Stimulated activated naive CD4-positive, alpha-beta T cell (primary cell): Measurements from ENCODE around the gene PROX2.

ENCODE experiments used
- DNase-seq, 6 experiments: peaks; one replicate each; lab custom pipeline; 2025; lab: John Stamatoyannopoulos, UW

PROX2 gene

DNA sequence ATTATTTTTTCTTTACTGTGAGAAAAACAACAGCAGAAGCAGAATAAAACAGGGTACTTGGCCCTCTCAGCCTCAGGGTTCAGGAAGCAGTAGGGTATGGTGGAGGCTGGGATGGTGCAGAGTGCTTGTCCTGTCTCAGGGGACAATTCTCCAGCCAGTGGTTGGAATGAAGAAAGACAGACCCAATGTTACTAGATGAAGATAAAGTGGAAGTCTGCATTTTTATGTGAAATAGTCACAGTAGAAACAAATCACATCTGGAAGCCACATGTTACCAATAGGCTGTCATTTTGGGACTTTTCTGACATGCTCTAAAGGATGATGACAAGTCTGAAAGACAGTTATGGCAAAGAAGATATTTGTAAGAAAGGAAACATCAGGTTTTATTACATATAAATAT lies 32.3 kb downstream of the PROX2 start:
- no peak for DNase-seq

DNA sequence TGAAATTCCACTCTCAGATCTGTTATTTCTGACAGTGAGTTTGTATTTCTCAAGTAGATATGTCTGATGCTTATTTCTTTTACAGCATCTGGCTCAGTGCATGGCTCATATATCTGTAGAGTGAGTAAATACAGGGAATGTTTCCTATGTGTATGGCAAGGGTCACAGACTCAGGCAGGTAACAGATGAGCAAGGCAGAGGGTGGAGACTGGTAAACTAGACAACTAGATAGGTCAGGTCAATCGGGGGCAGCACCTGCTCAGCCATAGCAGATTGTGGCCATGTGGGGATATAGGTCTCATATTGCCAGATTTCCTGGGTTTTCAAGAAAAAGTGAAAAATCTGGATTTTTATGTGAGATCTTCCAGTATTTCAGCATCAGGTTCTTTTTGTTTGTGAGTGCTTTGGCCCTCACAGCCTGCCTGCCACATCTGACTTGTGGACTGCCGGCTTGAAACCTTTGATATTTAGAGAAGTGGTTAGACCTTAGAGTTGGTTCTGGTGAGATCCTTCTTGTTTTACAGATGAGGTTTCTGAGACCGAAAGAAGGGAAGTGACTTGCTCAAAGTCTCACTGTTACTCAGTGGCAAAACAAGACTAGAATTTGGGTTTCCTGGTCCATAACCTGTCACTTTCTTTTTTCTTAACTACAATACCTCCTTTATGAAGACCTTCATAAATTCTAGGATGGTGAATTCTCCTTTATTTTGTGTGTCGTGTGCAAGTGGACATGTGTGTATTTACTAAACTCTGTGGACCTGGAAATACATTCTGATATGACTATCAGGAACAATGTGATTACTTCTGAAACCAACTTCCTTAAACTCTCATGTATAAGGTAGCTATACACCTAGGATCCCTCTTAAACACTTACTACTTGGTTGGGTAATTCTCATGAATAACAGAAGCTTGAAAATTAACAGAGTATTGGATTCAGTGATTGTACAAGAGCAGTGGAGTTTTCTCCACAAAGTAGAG lies 34.4 kb downstream of the PROX2 start:
- DNase-seq, result peak in 2 of 6 experiments; percentile 11 to 23

DNA sequence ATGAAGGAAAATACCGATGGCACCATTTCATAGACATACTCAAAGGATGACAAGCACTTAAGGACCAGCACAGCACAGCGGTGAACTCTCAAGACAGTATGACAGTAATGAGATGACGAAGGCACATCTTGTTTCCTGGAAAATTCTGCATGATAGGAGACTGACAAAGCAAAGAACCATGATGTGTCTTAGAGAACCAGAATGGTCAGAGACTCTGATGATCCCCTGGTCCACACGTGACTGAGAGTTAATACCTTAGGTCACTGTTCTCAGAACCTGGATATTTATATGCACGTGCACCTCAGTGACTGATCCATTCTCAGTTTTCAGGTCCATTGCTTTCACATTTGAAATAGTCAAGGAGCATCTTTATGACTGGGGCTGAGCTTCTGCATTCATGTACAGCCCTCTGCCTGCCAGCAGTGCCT lies 35.3 kb downstream of the PROX2 start:
- DNase-seq, result no peak

DNA sequence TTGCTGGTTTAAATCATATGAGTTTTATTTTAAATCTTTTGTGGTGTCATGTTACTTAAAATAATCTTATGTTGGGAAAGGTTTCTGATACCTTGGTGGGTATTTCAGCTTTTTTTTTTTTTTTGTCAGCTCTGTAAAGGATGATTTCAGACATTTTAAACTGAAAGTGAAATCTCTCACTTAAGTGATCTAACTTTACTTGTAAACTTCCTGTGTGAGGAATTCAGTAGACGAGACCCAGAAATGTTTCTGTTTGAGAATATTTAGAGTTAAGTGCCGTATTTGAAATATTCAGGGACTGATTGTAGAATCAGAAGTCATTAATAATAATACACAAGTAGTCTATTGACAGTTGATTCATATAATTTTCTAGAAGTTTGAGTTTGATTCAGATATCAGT lies 37.8 kb downstream of the PROX2 start:
- DNase-seq, result peak in 3 of 6 experiments; percentile 46 to 60 (median 50)

DNA sequence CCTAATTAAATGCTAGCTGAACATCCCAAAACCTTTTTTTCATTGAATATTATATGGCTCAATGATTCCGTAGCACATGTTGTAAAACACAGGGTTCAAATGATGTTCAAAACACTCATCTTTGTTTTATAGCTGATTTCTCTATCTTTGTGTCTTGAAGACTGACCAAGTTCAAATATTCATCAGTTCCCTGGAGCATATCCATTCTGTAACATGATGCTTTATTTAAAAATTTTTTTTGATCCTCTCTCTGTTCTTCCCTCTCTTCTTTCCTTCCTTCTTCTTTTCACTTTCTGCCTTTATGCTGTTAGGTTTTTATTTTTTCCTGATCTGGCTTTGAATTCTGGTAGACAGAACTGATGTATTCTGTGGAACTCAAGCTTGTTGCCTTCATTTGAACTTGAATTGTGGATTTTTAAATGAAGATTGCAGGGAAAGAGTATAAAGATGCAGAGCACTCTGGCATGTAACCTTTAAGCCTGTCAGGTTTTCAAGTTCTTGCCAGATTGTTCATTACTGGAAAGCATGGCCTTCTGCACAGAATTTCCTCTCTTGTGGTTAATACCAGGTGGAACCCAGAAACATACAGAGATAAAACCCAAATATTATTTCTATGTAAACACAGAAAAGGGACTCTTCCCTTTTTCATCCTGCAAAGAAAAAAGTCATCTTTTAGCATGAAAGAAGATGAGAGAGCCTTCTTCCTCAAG lies 39.5 kb downstream of the PROX2 start:
- DNase-seq, result peak in 1 of 6 experiments; percentile 2

DNA sequence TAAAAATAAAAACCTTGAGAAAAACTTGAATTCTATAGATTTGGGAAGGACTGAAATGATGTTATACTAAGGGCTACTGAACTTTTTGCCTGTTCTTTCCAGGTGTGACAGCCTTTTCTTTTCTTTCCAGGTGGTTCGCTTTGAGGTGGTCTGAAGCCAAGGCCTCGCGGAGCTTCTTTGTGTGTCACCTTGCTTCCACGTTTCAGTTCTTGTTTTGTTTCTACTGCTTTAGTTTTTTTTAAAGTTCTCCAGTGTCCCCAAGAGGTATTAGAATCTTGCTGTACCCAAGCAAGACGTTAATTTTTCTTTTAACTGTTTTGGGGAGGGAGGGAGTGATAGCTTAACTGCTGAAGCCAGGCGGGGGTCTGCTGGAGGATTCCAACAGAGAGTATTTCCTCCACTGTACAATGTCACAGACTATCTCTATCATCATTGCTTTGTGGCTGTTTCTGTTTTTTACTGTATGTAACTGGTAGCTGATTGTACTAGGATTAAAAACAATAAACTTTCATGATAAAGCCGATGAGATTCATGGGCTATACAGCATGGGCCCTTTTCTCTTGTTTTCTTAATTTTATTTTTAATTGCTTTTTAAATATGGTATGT lies 40.2 kb downstream of the PROX2 start:
- peak in 2 of 6 experiments; percentile 19 to 32 for DNase-seq

DNA sequence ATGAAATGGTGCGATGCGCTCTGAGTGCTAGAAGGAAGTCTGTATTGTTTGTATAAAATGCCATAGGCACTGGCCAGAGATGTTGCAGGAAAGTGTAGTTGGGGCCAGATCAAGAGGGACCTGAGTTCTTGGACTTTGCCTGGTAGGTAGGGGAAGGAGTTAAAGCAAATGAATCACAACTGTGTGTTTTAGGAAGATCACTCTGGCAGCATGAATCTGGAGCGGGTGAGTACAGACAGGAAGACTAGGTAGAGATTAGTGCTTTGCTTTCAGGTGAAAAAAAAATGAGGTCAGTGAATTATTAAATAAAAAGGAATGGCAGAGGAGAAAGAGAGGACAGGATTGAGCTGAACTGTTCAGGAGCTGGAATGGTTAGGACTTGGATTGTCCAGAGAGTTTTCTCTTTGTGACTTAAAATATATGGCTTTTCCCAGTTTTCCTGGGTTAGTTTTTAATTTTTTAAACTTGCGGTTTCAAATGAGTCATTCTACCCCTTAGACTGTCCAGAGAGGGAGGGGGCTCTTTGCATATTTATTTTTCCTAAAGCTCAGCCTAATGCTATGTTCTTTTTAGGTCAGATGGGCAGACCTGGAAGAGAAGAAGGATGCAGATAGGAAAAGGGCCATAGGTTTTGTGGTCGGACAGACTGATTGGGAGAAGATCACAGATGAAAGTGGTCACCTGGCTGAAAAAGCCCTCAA lies 41.1 kb downstream of the PROX2 start:
- no peak for DNase-seq

DNA sequence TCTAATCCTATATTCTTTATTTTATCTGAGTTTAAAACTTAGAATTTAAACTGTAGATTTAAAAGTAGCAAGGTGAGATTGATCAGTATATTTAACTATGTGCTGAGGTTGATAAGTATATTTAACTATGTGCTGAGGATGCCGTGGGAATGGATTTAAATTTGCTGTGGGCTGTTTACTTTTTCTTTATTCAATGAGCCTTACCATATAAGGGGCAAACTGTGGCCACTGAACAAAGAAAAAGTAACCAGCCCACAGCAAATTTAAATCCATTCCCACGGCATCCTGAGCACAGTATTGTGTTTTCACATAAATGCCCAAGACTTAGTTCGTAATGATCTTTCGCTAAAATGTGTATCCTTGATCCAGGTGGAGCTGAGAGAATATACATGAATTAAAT lies 43.1 kb downstream of the PROX2 start:
- DNase-seq, result no peak

DNA sequence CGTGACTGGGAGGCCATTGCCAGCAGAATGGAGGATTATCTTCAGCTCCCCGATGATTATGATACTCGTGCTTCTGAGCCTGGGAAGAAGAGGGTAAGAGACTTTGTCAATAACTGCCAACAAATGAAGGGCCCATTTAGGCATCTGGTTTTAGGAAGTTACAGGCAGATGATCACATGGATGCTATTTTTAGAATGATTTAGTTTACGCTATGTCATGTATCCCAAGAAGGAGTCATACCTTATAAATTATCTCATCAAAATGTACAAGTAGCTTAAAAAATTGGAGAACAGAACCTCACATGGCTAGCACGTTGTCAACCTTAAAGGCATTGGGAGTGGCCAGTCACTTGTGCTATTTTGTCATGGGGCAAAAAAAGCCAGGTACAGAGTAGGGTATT lies 46.7 kb downstream of the PROX2 start:
- no peak for DNase-seq

DNA sequence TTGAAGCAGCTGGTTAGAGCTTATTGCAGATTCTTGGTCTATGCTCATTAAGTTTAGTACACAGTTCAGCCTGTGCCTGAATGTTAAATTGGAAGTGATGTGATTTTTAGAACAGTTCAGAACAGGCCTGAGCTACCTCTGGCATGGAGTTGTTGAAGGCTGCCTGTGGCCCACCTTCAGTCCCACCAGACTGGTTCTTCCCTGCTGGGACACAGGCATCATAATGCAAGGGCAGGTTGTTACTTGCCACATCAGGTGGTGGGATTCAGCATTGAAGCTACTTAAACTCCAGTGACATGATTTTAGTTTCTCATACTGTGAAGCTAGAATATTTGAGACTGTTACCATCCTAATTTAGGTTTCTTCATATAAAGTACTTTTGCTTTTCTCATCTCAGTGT lies 49.4 kb downstream of the PROX2 start:
- no peak for DNase-seq
